ENCODE results near the gene G3BP1.

DNA sequence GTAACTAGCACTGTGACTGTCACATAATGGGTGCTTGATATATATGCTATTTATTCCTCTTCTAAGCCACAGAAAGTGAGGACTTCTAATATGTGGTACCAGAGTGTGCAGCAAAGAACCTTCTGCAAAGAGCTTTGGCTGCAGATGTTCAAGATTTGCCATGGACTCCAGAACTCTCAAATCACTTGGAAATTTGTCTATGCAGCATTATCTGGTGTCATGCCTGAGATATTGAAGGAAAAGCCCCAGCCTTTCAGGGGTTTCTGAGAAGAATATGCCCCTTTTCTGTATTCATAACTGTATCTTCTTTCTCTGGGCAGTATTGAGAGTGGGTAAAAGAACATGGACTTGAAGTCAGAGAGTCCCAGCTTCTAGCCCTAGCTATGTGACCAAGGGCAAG lies 4.8 kb upstream of the G3BP1 start:
- TF ChIP-seq, protein P1, sequence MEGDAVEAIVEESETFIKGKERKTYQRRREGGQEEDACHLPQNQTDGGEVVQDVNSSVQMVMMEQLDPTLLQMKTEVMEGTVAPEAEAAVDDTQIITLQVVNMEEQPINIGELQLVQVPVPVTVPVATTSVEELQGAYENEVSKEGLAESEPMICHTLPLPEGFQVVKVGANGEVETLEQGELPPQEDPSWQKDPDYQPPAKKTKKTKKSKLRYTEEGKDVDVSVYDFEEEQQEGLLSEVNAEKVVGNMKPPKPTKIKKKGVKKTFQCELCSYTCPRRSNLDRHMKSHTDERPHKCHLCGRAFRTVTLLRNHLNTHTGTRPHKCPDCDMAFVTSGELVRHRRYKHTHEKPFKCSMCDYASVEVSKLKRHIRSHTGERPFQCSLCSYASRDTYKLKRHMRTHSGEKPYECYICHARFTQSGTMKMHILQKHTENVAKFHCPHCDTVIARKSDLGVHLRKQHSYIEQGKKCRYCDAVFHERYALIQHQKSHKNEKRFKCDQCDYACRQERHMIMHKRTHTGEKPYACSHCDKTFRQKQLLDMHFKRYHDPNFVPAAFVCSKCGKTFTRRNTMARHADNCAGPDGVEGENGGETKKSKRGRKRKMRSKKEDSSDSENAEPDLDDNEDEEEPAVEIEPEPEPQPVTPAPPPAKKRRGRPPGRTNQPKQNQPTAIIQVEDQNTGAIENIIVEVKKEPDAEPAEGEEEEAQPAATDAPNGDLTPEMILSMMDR (IDR thresholded peaks at IDR 0.05) = no peak
- no peak for TF ChIP-seq POLR2A (IDR thresholded peaks at IDR 0.05)
- TF ChIP-seq EP300 (IDR thresholded peaks at IDR 0.05) = no peak
- no peak for TF ChIP-seq POLR2AphosphoS5 (IDR thresholded peaks at IDR 0.05)
